Hepatocyte (in vitro differentiated cells): Measurements from ENCODE around the gene DCC. TPM values are rescaled to one million over a fixed set of nuclear protein-coding genes. Genes with fewer than 3 reads are reported as not detected.

Experiments
- DNase-seq: peaks from one replicate; pipeline ENCODE4 v3.0.0-alpha.2; 2016; ENCODE audit warnings: low spot score
- H2AFZ ChIP-seq: fragments of 200-600 bp; sonication (generic); 2 replicates; pipeline ENCODE4 v1.6.0; 2016; ENCODE audit warnings: antibody characterized with exemption, mild to moderate bottlenecking
- H3K27ac ChIP-seq: fragments of 200-600 bp; sonication (generic); 2 replicates; pipeline ENCODE4 v1.5.1; 2016; ENCODE audit warnings: mild to moderate bottlenecking
- H3K27me3 ChIP-seq: fragments of 200-600 bp; sonication (generic); 2 replicates; pipeline ENCODE4 v1.6.1; 2016
- H3K36me3 ChIP-seq: fragments of 200-600 bp; sonication (generic); replicated peaks from 2 replicates; pipeline ENCODE4 v1.5.1; 2016; ENCODE audit warnings: low read depth; ENCODE audit not compliant: insufficient read depth
- H3K4me1 ChIP-seq: fragments of 200-600 bp; sonication (generic); 2 replicates; pipeline ENCODE4 v1.5.1; 2016; ENCODE audit warnings: mild to moderate bottlenecking, moderate library complexity; ENCODE audit not compliant: insufficient read depth
- H3K4me2 ChIP-seq: fragments of 200-600 bp; sonication (generic); 2 replicates; pipeline ENCODE4 v1.6.0; 2016
- H3K4me3 ChIP-seq: fragments of 200-600 bp; sonication (generic); 2 replicates; pipeline ENCODE4 v1.5.1; 2016; ENCODE audit warnings: mild to moderate bottlenecking
- H3K79me2 ChIP-seq: fragments of 200-600 bp; sonication (generic); 2 replicates; pipeline ENCODE4 v1.6.0; 2017; ENCODE audit warnings: mild to moderate bottlenecking
- H3K9me2 ChIP-seq: fragments of 200-600 bp; sonication (generic); replicated peaks from 2 replicates; pipeline ENCODE4 v1.6.0; 2017; ENCODE audit warnings: mild to moderate bottlenecking; ENCODE audit not compliant: insufficient read depth
- H3K9me3 ChIP-seq: fragments of 200-600 bp; sonication (generic); 2 replicates; pipeline ENCODE4 v1.5.1; 2016; ENCODE audit warnings: low read depth, mild to moderate bottlenecking
- H4K20me1 ChIP-seq: fragments of 200-600 bp; sonication (generic); 2 replicates; pipeline ENCODE4 v1.6.0; 2016; ENCODE audit warnings: mild to moderate bottlenecking; ENCODE audit not compliant: insufficient read depth, poor library complexity, severe bottlenecking
- EZH2 ChIP-seq: fragments of 200-600 bp; sonication (generic); IDR thresholded peaks from 2 replicates; pipeline ENCODE4 v1.6.1; 2016; ENCODE audit warnings: antibody characterized with exemption, mild to moderate bottlenecking, borderline replicate concordance
- EZH2phosphoT487 ChIP-seq: fragments of 200-600 bp; sonication (generic); IDR thresholded peaks from one replicate; pipeline ENCODE4 v1.6.1; 2018; ENCODE audit warnings: antibody characterized with exemption, mild to moderate bottlenecking, low read depth, moderate library complexity; ENCODE audit not compliant: unreplicated experiment, severe bottlenecking
- WGBS: methylation state at CpG from one replicate; pipeline ENCODE4 v1.1.6; 2016; ENCODE audit warnings: low lambda C conversion rate; ENCODE audit errors: missing lambda C conversion rate; 5-methylcytosine and 5-hydroxymethylcytosine counted together
- polyA plus RNA-seq: library from polyadenylated mRNA; unstranded; fragments of >200 nt; fragmentation: Nextera tagmentation; extraction: Ambion mirVana; gene quantifications from 2 replicates; pipeline ENCODE4 v1.2.1, GENCODE V29; 2016
- total RNA-seq: library from RNA; depleted of rRNA; stranded (reverse); fragments of >200 nt; gene quantifications from 2 replicates; pipeline ENCODE4 v1.2.3, GENCODE V29; 2014
- TF ChIP-seq, protein P1 (sequence below): fragments of 200-600 bp; sonication (generic); IDR thresholded peaks from 2 replicates; pipeline ENCODE4 v1.5.1; 2016; ENCODE audit warnings: antibody characterized with exemption, mild to moderate bottlenecking; ENCODE audit not compliant: poor library complexity

The DCC gene
- total and polyA plus RNA-seq, 2 experiments from 2014 or later = 1.0 to 3.5 TPM

DNA sequence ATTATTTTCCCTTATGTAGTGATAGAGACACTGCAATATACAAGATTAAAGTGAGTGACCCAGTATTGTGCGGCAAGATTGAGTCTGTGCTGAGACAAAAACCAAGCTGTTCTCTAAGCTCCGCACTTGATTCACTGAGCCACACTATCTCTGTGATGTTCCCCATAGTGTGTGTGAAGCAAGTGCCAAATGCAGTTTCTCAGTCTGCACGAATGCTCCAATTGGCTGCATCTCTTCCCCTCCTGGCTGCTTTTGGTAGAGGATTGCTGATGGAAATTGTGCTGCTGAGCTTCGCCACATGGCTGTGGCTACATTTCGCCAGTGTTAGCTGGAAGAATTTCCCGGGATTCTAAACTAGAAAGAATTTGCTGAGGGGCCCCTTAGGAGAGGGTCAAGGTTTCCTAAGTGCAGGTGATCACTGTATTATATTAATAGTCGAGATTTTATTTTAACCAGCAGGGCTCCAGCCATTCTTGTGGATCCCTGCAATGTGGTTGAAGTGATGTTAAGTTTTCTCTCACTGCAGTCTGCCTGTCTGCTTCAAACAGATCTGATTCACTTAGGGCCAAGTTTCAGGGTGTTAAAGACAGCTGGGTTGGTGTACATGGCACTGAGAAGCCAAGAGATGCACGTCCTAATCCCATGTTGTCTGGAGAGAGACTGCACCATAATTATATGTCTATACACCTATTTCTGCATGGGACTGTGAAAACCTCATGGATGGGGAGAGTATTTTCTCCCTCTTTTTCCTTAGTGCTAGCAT is 317.2 kb downstream of the DCC start:
- no peaks in the 10 kb centered on the region for H3K9me3 ChIP-seq
- DNase-seq = no peak
- no peaks in the 10 kb centered on the region for H3K4me1 ChIP-seq
- no peaks in the 10 kb centered on the region for H3K9me2 ChIP-seq
- no peaks in the 10 kb centered on the region for H3K27me3 ChIP-seq
- H4K20me1 ChIP-seq = no peaks in the 10 kb centered on the region
- H3K36me3 ChIP-seq = no peaks in the 10 kb centered on the region
- no peak overlapping the region for H3K27ac ChIP-seq
- no peak overlapping the region for H2AFZ ChIP-seq
- H3K4me2 ChIP-seq = no peak overlapping the region
- H3K79me2 ChIP-seq = no peaks in the 10 kb centered on the region
- WGBS = 81% methylated on average over 8 of the region's 8 CpGs
- no peak overlapping the region for H3K4me3 ChIP-seq
- TF ChIP-seq, protein P1, sequence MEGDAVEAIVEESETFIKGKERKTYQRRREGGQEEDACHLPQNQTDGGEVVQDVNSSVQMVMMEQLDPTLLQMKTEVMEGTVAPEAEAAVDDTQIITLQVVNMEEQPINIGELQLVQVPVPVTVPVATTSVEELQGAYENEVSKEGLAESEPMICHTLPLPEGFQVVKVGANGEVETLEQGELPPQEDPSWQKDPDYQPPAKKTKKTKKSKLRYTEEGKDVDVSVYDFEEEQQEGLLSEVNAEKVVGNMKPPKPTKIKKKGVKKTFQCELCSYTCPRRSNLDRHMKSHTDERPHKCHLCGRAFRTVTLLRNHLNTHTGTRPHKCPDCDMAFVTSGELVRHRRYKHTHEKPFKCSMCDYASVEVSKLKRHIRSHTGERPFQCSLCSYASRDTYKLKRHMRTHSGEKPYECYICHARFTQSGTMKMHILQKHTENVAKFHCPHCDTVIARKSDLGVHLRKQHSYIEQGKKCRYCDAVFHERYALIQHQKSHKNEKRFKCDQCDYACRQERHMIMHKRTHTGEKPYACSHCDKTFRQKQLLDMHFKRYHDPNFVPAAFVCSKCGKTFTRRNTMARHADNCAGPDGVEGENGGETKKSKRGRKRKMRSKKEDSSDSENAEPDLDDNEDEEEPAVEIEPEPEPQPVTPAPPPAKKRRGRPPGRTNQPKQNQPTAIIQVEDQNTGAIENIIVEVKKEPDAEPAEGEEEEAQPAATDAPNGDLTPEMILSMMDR = no peak
- TF ChIP-seq EZH2 (no peak), EZH2phosphoT487 (no peak)

DNA sequence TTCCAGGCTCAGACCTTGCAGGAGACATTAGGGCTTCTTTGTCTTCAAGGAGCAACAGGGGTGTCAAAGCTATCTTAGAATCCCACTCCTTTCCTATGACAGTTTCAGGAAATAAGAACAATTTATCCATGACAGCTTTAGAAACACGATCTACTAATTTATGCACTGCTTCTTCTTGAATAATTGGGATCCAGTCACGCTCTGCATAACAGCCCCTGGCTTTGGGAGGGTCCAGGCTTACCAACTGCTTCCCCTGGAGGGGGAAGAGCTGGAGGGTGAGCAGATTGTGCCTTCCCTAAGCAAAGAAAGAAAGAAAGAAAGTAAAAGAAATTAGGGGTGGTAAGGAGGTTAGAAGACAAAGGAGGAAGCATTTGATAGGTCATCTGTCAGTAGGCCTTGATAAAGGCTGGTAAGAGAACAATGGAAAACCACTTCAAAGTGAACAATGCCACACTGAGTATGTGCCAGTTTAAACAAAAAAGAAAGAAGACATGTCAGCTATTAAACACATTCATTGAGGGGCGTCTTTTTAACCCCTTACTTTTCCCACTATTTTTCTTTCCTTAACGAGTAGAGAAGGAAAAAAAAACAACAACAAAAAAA is 327.6 kb downstream of the DCC start:
- H4K20me1 ChIP-seq = no peaks in the 10 kb centered on the region
- no peaks in the 10 kb centered on the region for H3K36me3 ChIP-seq
- no peaks in the 10 kb centered on the region for H3K4me1 ChIP-seq
- no peak overlapping the region for H3K4me2 ChIP-seq
- no peaks in the 10 kb centered on the region for H3K9me3 ChIP-seq
- TF ChIP-seq EZH2 (no peak), EZH2phosphoT487 (no peak)
- TF ChIP-seq, protein P1 = no peak
- H3K79me2 ChIP-seq = no peaks in the 10 kb centered on the region
- H3K4me3 ChIP-seq = no peak overlapping the region
- DNase-seq = no peak
- H2AFZ ChIP-seq = no peak overlapping the region
- 83% methylated on average over 4 of the region's 4 CpGs for WGBS
- no peaks in the 10 kb centered on the region for H3K27me3 ChIP-seq
- no peak overlapping the region for H3K27ac ChIP-seq
- H3K9me2 ChIP-seq = no peaks in the 10 kb centered on the region

DNA sequence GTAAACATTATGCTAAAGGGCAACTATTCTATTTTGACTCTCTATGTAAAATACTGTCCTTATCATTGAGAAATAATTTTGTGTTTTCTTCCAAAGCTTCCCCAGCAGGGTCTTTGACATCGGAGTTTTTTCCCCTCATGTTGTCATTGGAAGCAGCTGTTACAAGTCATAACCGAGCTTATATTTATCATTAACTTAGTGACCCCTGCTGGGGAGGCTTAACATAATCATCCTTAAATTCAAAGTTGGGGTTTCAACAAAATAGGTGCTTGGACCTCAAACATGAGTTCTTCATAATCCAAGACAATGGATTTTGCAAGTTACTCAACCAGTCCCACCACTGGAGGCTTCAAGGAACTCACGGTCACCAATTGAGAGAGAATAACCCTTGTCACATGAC is 330.9 kb downstream of the DCC start:
- TF ChIP-seq EZH2phosphoT487 = no peak
- TF ChIP-seq, protein P1 = peak; percentile 49
- Histone ChIP-seq H3K27me3 (no peaks in the 10 kb centered on the region), H3K9me3 (no peaks in the 10 kb centered on the region), H3K79me2 (no peaks in the 10 kb centered on the region), H3K9me2 (no peaks in the 10 kb centered on the region), H3K36me3 (no peaks in the 10 kb centered on the region), H3K4me3 (no peak overlapping the region), H4K20me1 (no peaks in the 10 kb centered on the region), H3K4me2 (no peak overlapping the region), H3K4me1 (peaks cover 3% of the 10 kb centered on the region), H2AFZ (no peak overlapping the region), H3K27ac (no peak overlapping the region)
- 26% methylated on average over 3 of the region's 3 CpGs for WGBS
- DNase-seq = peak; percentile 55
